Stimulated activated memory B cell treated with anti-CD40 and anti-IgM and Interleukin-4, amounts not matched to agents 10 μg/mL and 1 μg/mL and 100 μg/mL, for 72 hours (primary cell): Measurements from ENCODE around the gene EGLN3.

ENCODE experiments used
- ATAC-seq: fragments of 150-1000 bp; cut with Tn5 transposase; 2 replicates; pipeline ENCODE4 v1.10.0; 2021
- H3K27ac Mint-ChIP-seq: one replicate; pipeline ENCODE4 v1.8.0; 2022; ENCODE audit warnings: mild to moderate bottlenecking, mixed read lengths
- H3K27me3 Mint-ChIP-seq: one replicate; pipeline ENCODE4 v1.8.0; 2022; ENCODE audit warnings: mixed read lengths
- H3K36me3 Mint-ChIP-seq: one replicate; pipeline ENCODE4 v1.8.0; 2022; ENCODE audit warnings: mixed read lengths
- H3K4me1 Mint-ChIP-seq: one replicate; pipeline ENCODE4 v1.8.0; 2022; ENCODE audit warnings: mixed read lengths
- H3K4me3 Mint-ChIP-seq: one replicate; pipeline ENCODE4 v1.8.0; 2022; ENCODE audit warnings: mild to moderate bottlenecking, moderate library complexity, mixed read lengths
- H3K9me3 Mint-ChIP-seq: one replicate; pipeline ENCODE4 v1.8.0; 2022; ENCODE audit warnings: mixed read lengths

EGLN3 gene

GRCh38 chr14:33915682-33916081, 35.2 kb downstream of the EGLN3 start:
- H3K4me3 Mint-ChIP-seq: no peak overlapping the region
- no peaks in the 10 kb centered on the region for H3K36me3 Mint-ChIP-seq
- no peak for ATAC-seq
- no peaks in the 10 kb centered on the region for H3K9me3 Mint-ChIP-seq
- H3K4me1 Mint-ChIP-seq: no peaks in the 10 kb centered on the region
- H3K27ac Mint-ChIP-seq: no peak overlapping the region
- no peaks in the 10 kb centered on the region for H3K27me3 Mint-ChIP-seq

- no peak for ATAC-seq
- Mint-ChIP-seq H3K4me1 (no peaks in the 10 kb centered on the region), H3K4me3 (no peak overlapping the region), H3K27ac (no peak overlapping the region), H3K27me3 (no peaks in the 10 kb centered on the region), H3K9me3 (no peaks in the 10 kb centered on the region), H3K36me3 (no peaks in the 10 kb centered on the region)
Measured at GRCh38 chr14:33914676-33915516, 36.0 kb downstream of the EGLN3 start.

GRCh38 chr14:33911046-33911445, 39.8 kb downstream of the EGLN3 start:
- Mint-ChIP-seq H3K4me1 (no peaks in the 10 kb centered on the region), H3K9me3 (no peaks in the 10 kb centered on the region), H3K27ac (no peak overlapping the region), H3K4me3 (no peak overlapping the region), H3K27me3 (no peaks in the 10 kb centered on the region), H3K36me3 (no peaks in the 10 kb centered on the region)
- ATAC-seq: no peak

- ATAC-seq: no peak
- no peaks in the 10 kb centered on the region for H3K36me3 Mint-ChIP-seq
- no peak overlapping the region for H3K27ac Mint-ChIP-seq
- H3K4me1 Mint-ChIP-seq: no peaks in the 10 kb centered on the region
- no peak overlapping the region for H3K4me3 Mint-ChIP-seq
- H3K9me3 Mint-ChIP-seq: peaks cover 3% of the 10 kb centered on the region
- no peaks in the 10 kb centered on the region for H3K27me3 Mint-ChIP-seq
Measured at GRCh38 chr14:33910435-33910834, 40.4 kb downstream of the EGLN3 start.

- no peak for ATAC-seq
- Mint-ChIP-seq H3K9me3 (peaks cover 3% of the 10 kb centered on the region), H3K4me1 (no peaks in the 10 kb centered on the region), H3K4me3 (no peak overlapping the region), H3K36me3 (no peaks in the 10 kb centered on the region), H3K27ac (no peak overlapping the region), H3K27me3 (no peaks in the 10 kb centered on the region)
Measured at GRCh38 chr14:33909380-33910084, 41.3 kb downstream of the EGLN3 start.

- no peak overlapping the region for H3K27ac Mint-ChIP-seq
Measured at GRCh38 chr14:33908540-33909223, 42.2 kb downstream of the EGLN3 start.

GRCh38 chr14:33906968-33907367, 43.9 kb downstream of the EGLN3 start:
- H3K27ac Mint-ChIP-seq: no peak overlapping the region
- no peak overlapping the region for H3K4me3 Mint-ChIP-seq
- no peaks in the 10 kb centered on the region for H3K27me3 Mint-ChIP-seq
- ATAC-seq: no peak
- no peaks in the 10 kb centered on the region for H3K4me1 Mint-ChIP-seq
- no peaks in the 10 kb centered on the region for H3K36me3 Mint-ChIP-seq
- H3K9me3 Mint-ChIP-seq: peaks cover 6% of the 10 kb centered on the region

More at GRCh38 chr14:33908540-33909223, 42.2 kb downstream of the EGLN3 start:
- Mint-ChIP-seq H3K4me1 (no peaks in the 10 kb centered on the region), H3K4me3 (no peak overlapping the region), H3K36me3 (no peaks in the 10 kb centered on the region), H3K27me3 (no peaks in the 10 kb centered on the region), H3K9me3 (peaks cover 3% of the 10 kb centered on the region)
- no peak for ATAC-seq

- Mint-ChIP-seq H3K27me3 (no peaks in the 10 kb centered on the region), H3K4me3 (no peak overlapping the region), H3K4me1 (no peaks in the 10 kb centered on the region), H3K27ac (no peak overlapping the region), H3K9me3 (peaks cover 6% of the 10 kb centered on the region), H3K36me3 (no peaks in the 10 kb centered on the region)
- no peak for ATAC-seq
Measured at GRCh38 chr14:33904609-33905008, 46.3 kb downstream of the EGLN3 start.

GRCh38 chr14:33903369-33903768, 47.5 kb downstream of the EGLN3 start:
- Mint-ChIP-seq H3K27ac (no peak overlapping the region), H3K4me1 (no peaks in the 10 kb centered on the region)
- no peak for ATAC-seq

GRCh38 chr14:33902363-33902762, 48.5 kb downstream of the EGLN3 start:
- H3K27me3 Mint-ChIP-seq: no peaks in the 10 kb centered on the region
- no peaks in the 10 kb centered on the region for H3K4me1 Mint-ChIP-seq
- ATAC-seq: no peak
- H3K4me3 Mint-ChIP-seq: no peak overlapping the region
- H3K27ac Mint-ChIP-seq: no peak overlapping the region
- H3K9me3 Mint-ChIP-seq: peaks cover 6% of the 10 kb centered on the region
- H3K36me3 Mint-ChIP-seq: no peaks in the 10 kb centered on the region

More at GRCh38 chr14:33903369-33903768, 47.5 kb downstream of the EGLN3 start:
- Mint-ChIP-seq H3K27me3 (no peaks in the 10 kb centered on the region), H3K36me3 (no peaks in the 10 kb centered on the region), H3K9me3 (peaks cover 6% of the 10 kb centered on the region), H3K4me3 (no peak overlapping the region)

- H3K27me3 Mint-ChIP-seq: no peaks in the 10 kb centered on the region
- H3K36me3 Mint-ChIP-seq: no peaks in the 10 kb centered on the region
- H3K27ac Mint-ChIP-seq: no peak overlapping the region
- no peak for ATAC-seq
- no peaks in the 10 kb centered on the region for H3K4me1 Mint-ChIP-seq
- H3K4me3 Mint-ChIP-seq: no peak overlapping the region
- H3K9me3 Mint-ChIP-seq: peaks cover 6% of the 10 kb centered on the region
Measured at GRCh38 chr14:33901426-33902155, 49.3 kb downstream of the EGLN3 start.

GRCh38 chr14:33900706-33901105, 50.2 kb downstream of the EGLN3 start:
- Mint-ChIP-seq H3K27ac (no peak overlapping the region), H3K9me3 (peaks cover 6% of the 10 kb centered on the region), H3K4me1 (no peaks in the 10 kb centered on the region), H3K36me3 (no peaks in the 10 kb centered on the region), H3K27me3 (no peaks in the 10 kb centered on the region), H3K4me3 (no peak overlapping the region)
- ATAC-seq: no peak

GRCh38 chr14:33899723-33900341, 51.0 kb downstream of the EGLN3 start:
- Mint-ChIP-seq H3K4me3 (no peak overlapping the region), H3K4me1 (no peaks in the 10 kb centered on the region), H3K36me3 (no peaks in the 10 kb centered on the region), H3K9me3 (peaks cover 8% of the 10 kb centered on the region), H3K27me3 (no peaks in the 10 kb centered on the region), H3K27ac (no peak overlapping the region)
- ATAC-seq: no peak

- H3K4me3 Mint-ChIP-seq: no peak overlapping the region
- H3K9me3 Mint-ChIP-seq: peaks cover 10% of the 10 kb centered on the region
- ATAC-seq: no peak
- H3K4me1 Mint-ChIP-seq: no peaks in the 10 kb centered on the region
- no peaks in the 10 kb centered on the region for H3K36me3 Mint-ChIP-seq
- H3K27me3 Mint-ChIP-seq: no peaks in the 10 kb centered on the region
- no peak overlapping the region for H3K27ac Mint-ChIP-seq
Measured at GRCh38 chr14:33897878-33898535, 52.9 kb downstream of the EGLN3 start.
